Spinal cord (tissue), 10 donors: Measurements from ENCODE around the gene TRIM7. TPM values are rescaled to one million over a fixed set of nuclear protein-coding genes. Genes with fewer than 3 reads are reported as not detected.
"Not testable (repeated sequence)": the region's sequence is repeated elsewhere in the genome, so short reads cannot be mapped to it uniquely, and the experiment has no call there.

ENCODE experiments used
- DNase-seq, 6 donors: peaks; one replicate each; pipeline versions ENCODE4 v3.0.0 to v3.0.0-alpha.2; 2013 to 2015; ENCODE audit warnings: low spot score in 6 of 6, low read depth in 4 of 6
- H3K27ac ChIP-seq: one replicate; pipeline ENCODE4 v1.5.1; 2013; ENCODE audit warnings: low read depth, low read length, control low read depth
- H3K27me3 ChIP-seq: one replicate; pipeline ENCODE4 v1.6.1; 2013; ENCODE audit warnings: low read length; ENCODE audit not compliant: control insufficient read depth, insufficient read depth
- H3K36me3 ChIP-seq: one replicate; pipeline ENCODE4 v1.6.1; 2013; ENCODE audit warnings: low read length; ENCODE audit not compliant: control insufficient read depth, insufficient read depth
- H3K4me1 ChIP-seq: one replicate; pipeline ENCODE4 v1.6.1; 2013; ENCODE audit warnings: low read length; ENCODE audit not compliant: control insufficient read depth, insufficient read depth
- H3K4me3 ChIP-seq: one replicate; pipeline ENCODE4 v1.5.1; 2013; ENCODE audit warnings: low read depth, low read length, control low read depth
- H3K9me3 ChIP-seq: one replicate; pipeline ENCODE4 v1.6.1; 2013; ENCODE audit warnings: low read length; ENCODE audit not compliant: control insufficient read depth, insufficient read depth
- WGBS: methylation state at CpG from one replicate; pipeline ENCODE4 v1.1.5; 2013; ENCODE audit warnings: missing lambda C conversion rate; ENCODE audit not compliant: insufficient coverage; 5-methylcytosine and 5-hydroxymethylcytosine counted together
- polyA plus RNA-seq, 2 donors: library from polyadenylated mRNA; unstranded; fragments of 120-200 nt; gene quantifications; one replicate each; pipeline ENCODE4 v1.2.1, GENCODE V29; 2013; ENCODE audit not compliant: insufficient read length in 2 of 2
- total RNA-seq, 2 donors: library from RNA; depleted of rRNA in 1 of 2; stranded (reverse); fragments of 120-200 nt in 1 of 2; fragments of >200 nt in 1 of 2; gene quantifications; one replicate each; pipeline versions ENCODE4 v1.2.3 to v1.2.4, GENCODE V29; 2013 to 2014
- donor health status: healthy.

TRIM7 gene
- total and polyA plus RNA-seq, 4 donors = 1.8 to 7.3 (median 4.1) TPM

- H3K27me3 ChIP-seq = peaks cover 19% of the 10 kb centered on the region
- H3K4me3 ChIP-seq = no peak overlapping the region
- H3K9me3 ChIP-seq = no peaks in the 10 kb centered on the region
- WGBS = 70% methylated on average over 14 of the region's 20 CpGs
- no peak overlapping the region for H3K27ac ChIP-seq
- H3K4me1 ChIP-seq = peaks cover 23% of the 10 kb centered on the region
- DNase-seq = peak in 5 of 6 donors; percentile 65 to 94 (median 66)
- no peaks in the 10 kb centered on the region for H3K36me3 ChIP-seq
These were observed 45.5 kb downstream of the TRIM7 start for GRCh38 chr5:181159286-181160151.

GRCh38 chr5:181158869-181159268, 46.1 kb downstream of the TRIM7 start:
- DNase-seq = no peak
- H3K27me3 ChIP-seq = peaks cover 15% of the 10 kb centered on the region
- H3K4me3 ChIP-seq = no peak overlapping the region
- no peaks in the 10 kb centered on the region for H3K36me3 ChIP-seq
- peaks cover 19% of the 10 kb centered on the region for H3K4me1 ChIP-seq
- no CpG with 5 or more reads among the region's 3 CpGs for WGBS
- H3K9me3 ChIP-seq = no peaks in the 10 kb centered on the region
- H3K27ac ChIP-seq = no peak overlapping the region

- Histone ChIP-seq H3K4me1 (peaks cover 18% of the 10 kb centered on the region), H3K4me3 (no peak overlapping the region), H3K36me3 (no peaks in the 10 kb centered on the region), H3K27ac (no peak overlapping the region), H3K27me3 (no peaks in the 10 kb centered on the region), H3K9me3 (no peaks in the 10 kb centered on the region)
- no peak for DNase-seq
- WGBS = 13% methylated on average over 1 of the region's 3 CpGs
These were observed 48.2 kb downstream of the TRIM7 start for GRCh38 chr5:181156758-181157157.

- Histone ChIP-seq H3K36me3 (no peaks in the 10 kb centered on the region), H3K9me3 (no peaks in the 10 kb centered on the region), H3K4me1 (no peaks in the 10 kb centered on the region), H3K27ac (no peak overlapping the region), H3K4me3 (no peak overlapping the region), H3K27me3 (no peaks in the 10 kb centered on the region)
- 82% methylated on average over 4 of the region's 5 CpGs for WGBS
- no peak for DNase-seq
These were observed 51.2 kb downstream of the TRIM7 start for GRCh38 chr5:181153814-181154213.

- H3K9me3 ChIP-seq = no peaks in the 10 kb centered on the region
- no peak overlapping the region for H3K4me3 ChIP-seq
- WGBS = 74% methylated on average over 5 of the region's 9 CpGs
- H3K4me1 ChIP-seq = no peaks in the 10 kb centered on the region
- H3K27me3 ChIP-seq = no peaks in the 10 kb centered on the region
- no peak for DNase-seq
- no peak overlapping the region for H3K27ac ChIP-seq
- no peaks in the 10 kb centered on the region for H3K36me3 ChIP-seq
These were observed 52.6 kb downstream of the TRIM7 start for GRCh38 chr5:181152406-181152805.

GRCh38 chr5:181151146-181151545, 53.9 kb downstream of the TRIM7 start:
- 37% methylated on average over 9 of the region's 9 CpGs for WGBS

GRCh38 chr5:181149806-181150733, 54.9 kb downstream of the TRIM7 start:
- Histone ChIP-seq H3K4me1 (no peaks in the 10 kb centered on the region), H3K27me3 (no peaks in the 10 kb centered on the region), H3K4me3 (no peak overlapping the region), H3K27ac (no peak overlapping the region), H3K9me3 (no peaks in the 10 kb centered on the region), H3K36me3 (no peaks in the 10 kb centered on the region)
- DNase-seq = no peak
- WGBS = 89% methylated on average over 13 of the region's 14 CpGs

More at GRCh38 chr5:181151146-181151545, 53.9 kb downstream of the TRIM7 start:
- no peaks in the 10 kb centered on the region for H3K27me3 ChIP-seq
- no peaks in the 10 kb centered on the region for H3K9me3 ChIP-seq
- no peaks in the 10 kb centered on the region for H3K4me1 ChIP-seq
- no peak for DNase-seq
- H3K27ac ChIP-seq = no peak overlapping the region
- H3K36me3 ChIP-seq = no peaks in the 10 kb centered on the region
- no peak overlapping the region for H3K4me3 ChIP-seq

- WGBS = 78% methylated on average over 6 of the region's 6 CpGs
- DNase-seq = no peak
- Histone ChIP-seq H3K4me1 (no peaks in the 10 kb centered on the region), H3K27ac (no peak overlapping the region), H3K4me3 (no peak overlapping the region), H3K27me3 (no peaks in the 10 kb centered on the region), H3K36me3 (no peaks in the 10 kb centered on the region), H3K9me3 (no peaks in the 10 kb centered on the region)
These were observed 55.6 kb downstream of the TRIM7 start for GRCh38 chr5:181149355-181149754.

GRCh38 chr5:181146927-181147636, 57.9 kb downstream of the TRIM7 start, which contains the start of gene OR2V2:
Gene OR2V2 (plus strand): TSS chr5:181147586. CDS start chr5:181154943, 7,357 bp downstream.
- H3K4me3 ChIP-seq, DNase-seq, H3K9me3 ChIP-seq, H3K27me3 ChIP-seq, H3K27ac ChIP-seq, H3K36me3 ChIP-seq, H3K4me1 ChIP-seq: not testable (repeated sequence)
- 47% methylated on average over 4 of the region's 7 CpGs for WGBS
